Esophagus (tissue), 2 donors: ENCODE data around the gene SLCO2B1. TPM values are rescaled to one million over a fixed set of nuclear protein-coding genes. Genes with fewer than 3 reads are reported as not detected.

Experiments
- H3K27ac ChIP-seq, 2 donors: one replicate each; pipeline ENCODE4 v1.5.1; 2013; ENCODE audit warnings: low read depth in 2 of 2, mild to moderate bottlenecking in 2 of 2, inconsistent platforms in 1 of 2, low read length in 1 of 2, moderate library complexity in 1 of 2
- H3K27me3 ChIP-seq, 2 donors: one replicate each; pipeline ENCODE4 v1.6.1; 2013; ENCODE audit warnings: low read length in 2 of 2, control low read depth in 1 of 2, mild to moderate bottlenecking in 1 of 2; ENCODE audit not compliant: insufficient read depth in 2 of 2, control insufficient read depth in 1 of 2
- H3K36me3 ChIP-seq, 2 donors: one replicate each; pipeline ENCODE4 v1.6.1; 2013; ENCODE audit warnings: low read length in 1 of 2; ENCODE audit not compliant: control insufficient read depth in 2 of 2, insufficient read depth in 2 of 2
- H3K4me1 ChIP-seq, 2 donors: one replicate each; pipeline ENCODE4 v1.6.1; 2013; ENCODE audit warnings: low read length in 1 of 2; ENCODE audit not compliant: control insufficient read depth in 2 of 2, insufficient read depth in 2 of 2
- H3K4me3 ChIP-seq, 2 donors: one replicate each; pipeline ENCODE4 v1.5.1; 2013; ENCODE audit warnings: low read length in 2 of 2, mild to moderate bottlenecking in 2 of 2, low read depth in 1 of 2, moderate library complexity in 1 of 2
- H3K9me3 ChIP-seq, 2 donors: one replicate each; pipeline ENCODE4 v1.6.1; 2013; ENCODE audit warnings: mild to moderate bottlenecking in 2 of 2, low read depth in 1 of 2, low read length in 1 of 2, moderate library complexity in 1 of 2; ENCODE audit not compliant: control insufficient read depth in 2 of 2, insufficient read depth in 1 of 2
- WGBS, 2 donors: extraction: QIAGEN DNeasy Blood & Tissue Kit; methylation state at CpG; one replicate each; pipeline ENCODE4 v1.1.7; 2013; 5-methylcytosine and 5-hydroxymethylcytosine counted together
- polyA plus RNA-seq, 2 donors: library from polyadenylated mRNA; stranded (reverse); fragments of 200-250 nt; gene quantifications; one replicate each; pipeline ENCODE4 v1.2.3, GENCODE V29; 2013
- donor health status: healthy with polysubstance abuse.
- donor health status: Bipolar disorder and iron deficiency.

SLCO2B1 gene
- polyA plus RNA-seq, 2 donors = 5.6 to 5.7 TPM

GRCh38 chr11:75225794-75226193 lies 74.9 kb downstream of the SLCO2B1 start:
- no peaks in the 10 kb centered on the region for H3K36me3 ChIP-seq
- H3K4me1 ChIP-seq = no peaks in the 10 kb centered on the region
- 63 to 83% methylated on average over 4 of the region's 4 CpGs for WGBS, 2 donors
- no peak overlapping the region for H3K27ac ChIP-seq
- H3K27me3 ChIP-seq = no peaks in the 10 kb centered on the region
- H3K9me3 ChIP-seq = no peaks in the 10 kb centered on the region
- H3K4me3 ChIP-seq = no peak overlapping the region

DNA sequence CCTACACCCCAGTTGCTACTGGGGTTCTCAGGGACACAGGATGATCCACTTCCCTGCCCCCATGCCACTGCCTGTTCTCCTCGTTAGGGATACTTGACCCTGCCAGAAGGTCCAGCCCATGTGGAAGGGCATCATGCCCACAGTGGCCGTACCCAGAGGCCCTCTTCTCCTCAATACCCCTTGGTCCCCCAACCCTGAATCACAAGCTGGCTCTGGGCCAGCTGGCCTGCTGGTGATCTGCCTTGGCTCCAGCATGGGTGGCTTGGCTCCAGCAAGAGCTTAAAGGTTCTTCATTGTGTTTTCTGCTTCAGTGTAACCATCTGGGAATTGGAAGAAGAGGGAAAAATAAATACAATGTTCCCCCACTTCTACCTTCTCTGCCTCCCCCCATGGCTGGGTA lies 78.6 kb downstream of the SLCO2B1 start:
- WGBS, 2 donors = 72 to 85% methylated on average over 2 of the region's 2 CpGs
- Histone ChIP-seq H3K4me1 (no peaks in the 10 kb centered on the region), H3K36me3 (no peaks in the 10 kb centered on the region)

DNA sequence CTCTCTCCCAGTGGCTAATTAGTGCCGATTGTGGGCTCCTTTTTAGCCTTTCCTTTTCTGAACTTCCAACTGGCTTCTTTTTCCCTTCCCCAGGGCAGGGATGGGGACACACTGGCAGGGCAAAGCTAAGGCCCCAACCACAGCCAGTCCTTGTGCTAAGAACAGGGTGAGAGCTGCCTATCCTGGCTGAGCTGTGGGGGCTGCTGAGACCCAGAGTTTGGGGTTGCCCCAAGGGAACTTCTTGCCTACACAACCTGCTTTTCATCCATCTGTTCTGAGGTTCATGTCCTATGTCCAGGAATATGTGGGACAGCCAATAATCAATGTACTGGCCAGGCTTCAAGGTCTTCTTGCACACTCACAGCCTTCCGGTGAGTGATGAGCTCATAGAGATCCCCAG lies 79.7 kb downstream of the SLCO2B1 start:
- Histone ChIP-seq H3K9me3 (no peaks in the 10 kb centered on the region), H3K4me1 (no peaks in the 10 kb centered on the region), H3K27ac (no peak overlapping the region), H3K4me3 (no peak overlapping the region), H3K27me3 (no peaks in the 10 kb centered on the region), H3K36me3 (no peaks in the 10 kb centered on the region)
- WGBS, 2 donors = 66 to 87% methylated on average over 2 of the region's 2 CpGs

More for the DNA sequence above, 78.6 kb downstream of the SLCO2B1 start:
- no peaks in the 10 kb centered on the region for H3K27me3 ChIP-seq
- H3K9me3 ChIP-seq = no peaks in the 10 kb centered on the region
- no peak overlapping the region for H3K27ac ChIP-seq
- no peak overlapping the region for H3K4me3 ChIP-seq

- Histone ChIP-seq H3K9me3 (no peaks in the 10 kb centered on the region), H3K36me3 (no peaks in the 10 kb centered on the region), H3K27ac (no peak overlapping the region), H3K4me3 (no peak overlapping the region), H3K4me1 (no peaks in the 10 kb centered on the region), H3K27me3 (no peaks in the 10 kb centered on the region)
- 52 to 60% methylated on average over 3 of the region's 3 CpGs for WGBS, 2 donors
Observed at GRCh38 chr11:75233754-75234172, 82.9 kb downstream of the SLCO2B1 start.

- peaks cover 3 to 4% of the 10 kb centered on the region in 2 donors for H3K4me1 ChIP-seq
- H3K36me3 ChIP-seq = no peaks in the 10 kb centered on the region
- no peak overlapping the region for H3K4me3 ChIP-seq
- no peak overlapping the region for H3K27ac ChIP-seq
- WGBS, 2 donors = 42 to 53% methylated on average over 8 of the region's 8 CpGs
- H3K9me3 ChIP-seq = no peaks in the 10 kb centered on the region
- H3K27me3 ChIP-seq = peaks cover 0 to 8% of the 10 kb centered on the region in 2 donors
Observed at GRCh38 chr11:75236062-75236461, 85.2 kb downstream of the SLCO2B1 start.

DNA sequence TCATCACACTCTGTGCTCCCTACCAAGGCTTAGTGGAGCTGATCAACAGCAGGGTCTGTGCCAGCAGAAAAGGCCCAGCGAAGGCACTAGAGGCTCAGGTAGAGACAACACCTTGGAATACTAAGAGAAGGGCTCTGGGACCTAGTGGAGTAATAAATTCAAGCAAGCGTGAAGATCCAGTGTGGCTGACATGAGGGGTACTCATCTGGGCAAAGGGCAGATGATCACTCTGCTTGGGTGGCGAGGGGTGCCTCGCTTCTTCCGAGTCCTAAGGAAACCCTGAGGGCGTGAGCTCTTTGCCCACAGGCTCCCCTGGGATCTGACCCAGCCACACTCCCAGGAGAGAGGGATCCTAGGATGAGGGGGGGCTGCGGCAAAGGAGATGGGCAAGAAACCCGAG lies 86.1 kb downstream of the SLCO2B1 start:
- Histone ChIP-seq H3K4me3 (no peak overlapping the region), H3K9me3 (no peaks in the 10 kb centered on the region), H3K4me1 (peaks cover 9 to 11% of the 10 kb centered on the region in 2 donors), H3K27ac (no peak overlapping the region), H3K36me3 (no peaks in the 10 kb centered on the region), H3K27me3 (peaks cover 0 to 8% of the 10 kb centered on the region in 2 donors)
- 77 to 79% methylated on average over 8 of the region's 8 CpGs for WGBS, 2 donors

DNA sequence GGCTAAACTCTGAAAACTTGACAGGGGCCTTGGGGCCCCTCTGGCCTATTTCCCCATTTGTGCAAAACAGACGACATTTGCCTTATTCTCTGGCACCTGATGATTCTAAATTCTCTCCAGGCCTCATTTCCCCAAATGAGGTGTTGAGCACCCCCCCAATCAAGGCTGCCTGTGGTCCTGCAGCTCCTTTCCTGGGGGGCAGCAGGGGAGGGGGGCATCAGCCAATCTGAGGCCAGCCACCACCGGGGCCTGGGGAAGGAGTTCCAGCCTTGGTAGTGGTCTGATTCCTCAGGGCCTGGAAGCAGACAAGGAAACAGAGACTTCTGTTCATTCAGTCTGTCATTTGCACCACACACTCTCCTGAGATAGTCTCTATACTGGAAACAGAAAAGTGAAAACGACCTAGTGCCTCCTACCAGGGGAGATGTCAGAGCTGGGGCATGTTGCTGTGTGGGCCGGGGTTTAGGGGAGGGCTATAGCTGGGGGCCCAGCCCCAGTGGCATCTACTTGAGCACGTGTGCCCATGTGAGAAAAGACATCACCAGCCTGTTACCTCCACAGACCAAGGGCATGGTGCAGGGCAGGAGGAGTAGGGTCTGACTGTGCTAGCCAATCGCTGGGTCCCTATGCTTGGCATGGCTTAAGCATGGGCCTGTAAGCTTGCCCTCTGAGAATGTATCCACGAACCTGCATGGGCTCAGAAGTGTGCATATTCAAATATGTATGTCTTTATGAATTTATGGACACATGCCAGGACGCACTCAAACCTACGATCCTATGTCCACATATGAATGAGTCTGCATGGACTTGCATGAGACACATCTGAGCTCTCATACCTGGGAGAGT lies 87.9 kb downstream of the SLCO2B1 start:
- Histone ChIP-seq H3K4me3 (no peak overlapping the region), H3K27ac (no peak overlapping the region), H3K4me1 (peaks cover 9 to 12% of the 10 kb centered on the region in 2 donors), H3K36me3 (no peaks in the 10 kb centered on the region), H3K9me3 (no peaks in the 10 kb centered on the region), H3K27me3 (peaks cover 0 to 8% of the 10 kb centered on the region in 2 donors)
- whole genome bisulfite sequencing, 2 donors = 77 to 79% methylated on average over 9 of the region's 9 CpGs

- Histone ChIP-seq H3K9me3 (no peaks in the 10 kb centered on the region), H3K4me1 (peaks cover 9 to 12% of the 10 kb centered on the region in 2 donors), H3K27me3 (peaks cover 0 to 8% of the 10 kb centered on the region in 2 donors), H3K4me3 (no peak overlapping the region), H3K36me3 (no peaks in the 10 kb centered on the region), H3K27ac (no peak overlapping the region)
- 53% methylated on average over 10 of the region's 10 CpGs for WGBS, 2 donors
Observed at GRCh38 chr11:75239531-75240290, 88.8 kb downstream of the SLCO2B1 start.

- Histone ChIP-seq H3K27ac (no peak within 1 kb of the TSS), H3K4me3 (peak within 1 kb of the TSS; percentile 51 to 53), H3K4me1 (peaks cover 9 to 12% of the 10 kb centered on the region in 2 donors), H3K9me3 (no peaks in the 10 kb centered on the region), H3K27me3 (peaks cover 0 to 8% of the 10 kb centered on the region in 2 donors), H3K36me3 (no peaks in the 10 kb centered on the region)
- 3 to 4% methylated on average over 40 to 58 of the region's 58 CpGs for WGBS, 2 donors
Observed at GRCh38 chr11:75240311-75241035, 89.6 kb downstream of the SLCO2B1 start, which contains the start of gene TPBGL. TPBGL (plus strand) TSS chr11:75240774; CDS start chr11:75241050, 276 bp downstream.
